22Rv1 (cell line): ENCODE data around the gene ALOX15B.

Experiments
- CTCF ChIP-seq: fragments of 450-650 bp; IDR thresholded peaks from 2 replicates; pipeline ENCODE4 v1.5.1; 2017; ENCODE audit warnings: mild to moderate bottlenecking
- ZFX ChIP-seq: fragments of 450-650 bp; IDR thresholded peaks from 2 replicates; pipeline ENCODE4 v1.6.1; 2017; ENCODE audit warnings: antibody characterized with exemption, borderline replicate concordance

- TF ChIP-seq CTCF: no peak
- TF ChIP-seq ZFX: no peak
Measured at GRCh38 chr17:8019166-8019565, 19.7 kb upstream of the ALOX15B start.
